ENCODE measurements around the gene MEGF10.

DNA sequence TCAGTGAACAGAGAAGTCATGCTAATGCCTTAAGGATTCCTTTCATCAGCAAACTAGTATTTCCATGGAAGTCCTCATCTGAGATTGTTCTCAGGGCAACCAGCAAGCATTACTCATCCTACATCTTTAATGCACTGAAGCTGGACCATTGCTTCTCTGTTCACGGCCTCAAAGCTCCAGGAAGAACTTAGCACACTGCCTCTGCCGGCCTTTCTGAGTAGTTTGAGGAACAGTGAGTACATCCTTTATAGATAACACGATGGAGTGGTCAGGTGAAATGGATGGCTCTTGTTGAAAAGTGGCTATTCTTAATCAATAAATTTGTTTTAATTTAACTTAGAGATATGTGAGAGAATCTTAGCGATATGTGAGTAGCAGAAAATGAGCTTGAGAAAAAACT, 35.8 kb downstream of the MEGF10 start:
- TF ChIP-seq GLIS3 (CRISPR knock-in tag; IDR thresholded peaks at IDR 0.05) (no peak), ISL1 (CRISPR knock-in tag; IDR thresholded peaks at IDR 0.05) (no peak), ZFP3 (CRISPR knock-in tag; IDR thresholded peaks at IDR 0.05) (no peak), RARB (CRISPR knock-in tag; IDR thresholded peaks at IDR 0.05) (no peak), ZNF565 (CRISPR knock-in tag; conservative IDR thresholded peaks at IDR 0.05; ENCODE audit: low read depth) (no peak), TCF4 (CRISPR knock-in tag; IDR thresholded peaks at IDR 0.05; ENCODE audit: borderline replicate concordance) (no peak), PPARA (CRISPR knock-in tag; IDR thresholded peaks at IDR 0.05; ENCODE audit: borderline replicate concordance) (no peak)

All from SK-N-SH treated with all-trans-retinoic acid at 6 μM for 48 hours (cell line).